Omental fat pad (tissue), 4 donors: Measurements from ENCODE around the gene CYBRD1. TPM values are rescaled to one million over a fixed set of nuclear protein-coding genes. Genes with fewer than 3 reads are reported as not detected.
"Not testable (repeated sequence)": the region's sequence is repeated elsewhere in the genome, so short reads cannot be mapped to it uniquely, and the experiment has no call there.

Source experiments
- ATAC-seq: fragments of 150-250 bp; one replicate; pipeline ENCODE4 v1.9.1; 2016; ENCODE audit warnings: mild to moderate bottlenecking, moderate library complexity; ENCODE audit not compliant: low FRiP score
- DNase-seq: peaks from one replicate; pipeline ENCODE4 v3.0.0-alpha.2; 2019; ENCODE audit warnings: low spot score
- total RNA-seq, 4 donors: library from RNA; depleted of rRNA; stranded (reverse); fragments of >200 nt; gene quantifications; one replicate each; pipeline ENCODE4 v1.1.0, GENCODE V29; 2016
- TF ChIP-seq, protein P1 (sequence below), 3 donors: fragments of 450-650 bp; IDR thresholded peaks; one replicate each; pipeline ENCODE4 v1.5.1; 2016 to 2017; ENCODE audit warnings: antibody characterized with exemption in 3 of 3, mild to moderate bottlenecking in 3 of 3, moderate library complexity in 2 of 3

The CYBRD1 gene
- total RNA-seq, 4 donors from 2014 or later, result 296 to 494 (median 360) TPM

DNA sequence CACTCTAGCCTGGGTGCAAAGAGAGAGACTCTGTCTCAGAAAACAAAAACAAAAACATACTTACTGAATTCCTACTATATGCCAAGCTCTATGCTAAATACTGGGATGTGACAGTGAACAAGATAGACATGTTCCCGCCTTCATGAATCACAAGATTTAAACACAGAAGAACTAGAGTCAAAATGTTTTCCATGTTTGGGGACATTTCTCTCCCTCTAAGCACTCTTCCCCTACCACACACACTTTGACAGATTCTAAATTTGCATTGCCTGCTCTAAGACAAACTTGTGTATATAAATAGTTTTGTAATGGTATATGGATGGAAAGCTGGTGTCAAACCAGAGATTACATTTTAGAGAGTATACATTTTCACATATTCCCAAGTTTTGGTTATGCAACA is 11.1 kb downstream of the CYBRD1 start:
- TF ChIP-seq, protein P1, sequence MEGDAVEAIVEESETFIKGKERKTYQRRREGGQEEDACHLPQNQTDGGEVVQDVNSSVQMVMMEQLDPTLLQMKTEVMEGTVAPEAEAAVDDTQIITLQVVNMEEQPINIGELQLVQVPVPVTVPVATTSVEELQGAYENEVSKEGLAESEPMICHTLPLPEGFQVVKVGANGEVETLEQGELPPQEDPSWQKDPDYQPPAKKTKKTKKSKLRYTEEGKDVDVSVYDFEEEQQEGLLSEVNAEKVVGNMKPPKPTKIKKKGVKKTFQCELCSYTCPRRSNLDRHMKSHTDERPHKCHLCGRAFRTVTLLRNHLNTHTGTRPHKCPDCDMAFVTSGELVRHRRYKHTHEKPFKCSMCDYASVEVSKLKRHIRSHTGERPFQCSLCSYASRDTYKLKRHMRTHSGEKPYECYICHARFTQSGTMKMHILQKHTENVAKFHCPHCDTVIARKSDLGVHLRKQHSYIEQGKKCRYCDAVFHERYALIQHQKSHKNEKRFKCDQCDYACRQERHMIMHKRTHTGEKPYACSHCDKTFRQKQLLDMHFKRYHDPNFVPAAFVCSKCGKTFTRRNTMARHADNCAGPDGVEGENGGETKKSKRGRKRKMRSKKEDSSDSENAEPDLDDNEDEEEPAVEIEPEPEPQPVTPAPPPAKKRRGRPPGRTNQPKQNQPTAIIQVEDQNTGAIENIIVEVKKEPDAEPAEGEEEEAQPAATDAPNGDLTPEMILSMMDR (IDR thresholded peaks at IDR 0.05), result no peak
- DNase-seq (no peak), ATAC-seq (no peak)

DNA sequence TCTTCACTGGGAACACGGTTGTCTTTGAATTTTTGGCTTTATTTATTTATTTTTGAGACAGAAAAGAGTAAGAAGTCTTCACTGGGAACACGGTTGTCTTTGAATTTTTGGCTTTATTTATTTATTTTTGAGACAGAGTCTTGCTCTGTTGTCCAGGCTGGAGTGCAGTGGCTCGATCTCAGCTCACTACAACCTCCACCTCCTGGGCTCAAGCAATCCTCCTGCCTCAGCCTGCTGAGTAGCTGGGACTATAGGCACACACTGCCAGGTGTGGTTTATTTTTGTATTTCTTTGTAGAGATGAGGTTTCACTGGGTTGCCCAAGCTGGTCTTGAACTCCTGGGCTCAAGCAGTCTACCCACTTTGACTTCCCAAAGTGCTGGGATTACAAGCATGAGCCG is 13.3 kb downstream of the CYBRD1 start:
- DNase-seq, ATAC-seq: not testable (repeated sequence)

DNA sequence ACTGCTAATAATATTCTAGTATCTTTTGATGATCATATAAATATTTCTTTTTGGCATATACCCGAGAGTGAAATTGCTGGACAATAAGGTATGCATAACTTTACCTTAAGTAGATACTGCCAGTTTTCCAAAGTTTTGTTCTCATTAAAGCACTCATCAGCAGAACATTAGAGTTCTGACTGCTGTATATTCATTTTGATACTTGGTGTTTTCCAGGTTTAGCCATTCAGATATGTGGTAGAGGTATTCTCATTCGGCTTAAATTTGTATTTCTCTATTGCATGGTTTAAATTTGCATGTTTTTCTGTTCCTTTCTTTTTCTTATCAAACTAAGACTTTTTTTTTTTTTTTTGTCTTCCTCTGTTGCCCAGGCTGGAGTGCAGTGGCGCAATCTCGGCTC is 18.2 kb downstream of the CYBRD1 start:
- TF ChIP-seq, protein P1 (IDR thresholded peaks at IDR 0.05), result no peak
- ATAC-seq, result no peak
- DNase-seq, result no peak

DNA sequence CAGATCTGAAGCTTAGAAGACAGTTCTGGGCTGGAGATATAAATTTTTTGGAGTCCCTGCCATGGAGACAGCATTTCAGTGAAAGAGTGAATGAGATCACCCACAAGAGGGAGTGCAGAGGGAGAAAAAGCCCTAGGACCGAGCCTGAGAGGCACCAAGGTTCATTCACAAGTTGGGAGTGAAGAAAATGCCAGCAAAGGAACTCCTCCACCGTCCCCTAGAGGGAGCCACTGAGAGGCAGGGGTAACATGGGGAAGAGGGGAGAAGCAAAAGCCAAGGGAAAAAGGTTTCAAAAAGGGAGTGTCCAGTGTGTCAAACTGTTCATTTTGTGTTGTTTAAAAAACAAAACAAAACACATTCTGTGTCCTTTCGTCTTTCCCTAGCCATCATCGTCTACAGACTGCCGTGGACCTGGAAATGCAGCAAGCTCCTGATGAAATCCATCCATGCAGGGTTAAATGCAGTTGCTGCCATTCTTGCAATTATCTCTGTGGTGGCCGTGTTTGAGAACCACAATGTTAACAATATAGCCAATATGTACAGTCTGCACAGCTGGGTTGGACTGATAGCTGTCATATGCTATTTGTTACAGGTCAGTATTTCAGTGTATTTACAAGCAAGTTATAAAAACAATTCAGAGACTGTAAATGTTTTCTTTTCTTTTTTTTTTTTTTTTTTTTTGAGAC is 19.1 kb downstream of the CYBRD1 start:
- DNase-seq (no peak), ATAC-seq (no peak)
- TF ChIP-seq, protein P1 (IDR thresholded peaks at IDR 0.05), result no peak

DNA sequence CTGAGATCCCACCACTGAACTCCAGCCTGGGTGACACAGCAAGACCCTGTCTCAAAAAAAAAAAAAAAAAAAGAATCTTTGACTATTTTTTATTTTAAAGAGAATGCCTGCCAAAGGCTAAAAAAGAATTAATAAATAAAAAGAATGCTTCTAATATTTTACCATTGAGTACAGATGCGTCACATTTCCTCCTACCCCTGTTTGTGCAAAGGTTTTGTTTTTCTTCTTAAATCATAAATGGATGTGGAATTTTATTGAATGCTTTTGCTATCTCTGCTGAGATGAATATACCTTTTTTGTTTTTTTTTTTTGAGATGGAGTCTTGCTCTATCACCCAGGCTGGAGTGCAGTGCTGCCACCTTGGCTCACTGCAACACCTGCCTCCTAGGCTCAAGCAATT is 22.8 kb downstream of the CYBRD1 start:
- TF ChIP-seq, protein P1 (IDR thresholded peaks at IDR 0.05), result no peak
- ATAC-seq (no peak), DNase-seq (no peak)

DNA sequence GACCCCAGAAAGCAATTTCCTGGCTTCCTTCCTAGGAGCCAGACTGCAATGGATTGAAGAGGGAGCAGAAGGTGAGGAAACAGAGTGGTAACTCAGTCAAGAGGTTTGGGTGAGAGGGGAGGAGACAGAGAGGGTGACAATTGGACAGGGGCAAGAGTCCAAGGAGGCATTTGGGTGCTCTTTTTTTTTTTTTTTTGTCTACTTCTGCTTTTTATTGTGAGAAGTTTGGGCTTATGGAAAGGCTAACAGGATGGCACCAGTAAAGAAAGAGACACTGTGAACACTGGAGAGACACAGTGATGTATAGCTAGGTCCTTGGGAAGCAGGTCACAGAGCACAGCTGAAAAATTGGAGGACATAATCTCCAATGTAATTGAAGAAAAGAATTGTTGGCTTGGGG is 25.0 kb downstream of the CYBRD1 start:
- TF ChIP-seq, protein P1 (IDR thresholded peaks at IDR 0.05), result no peak
- DNase-seq (no peak), ATAC-seq (no peak)

DNA sequence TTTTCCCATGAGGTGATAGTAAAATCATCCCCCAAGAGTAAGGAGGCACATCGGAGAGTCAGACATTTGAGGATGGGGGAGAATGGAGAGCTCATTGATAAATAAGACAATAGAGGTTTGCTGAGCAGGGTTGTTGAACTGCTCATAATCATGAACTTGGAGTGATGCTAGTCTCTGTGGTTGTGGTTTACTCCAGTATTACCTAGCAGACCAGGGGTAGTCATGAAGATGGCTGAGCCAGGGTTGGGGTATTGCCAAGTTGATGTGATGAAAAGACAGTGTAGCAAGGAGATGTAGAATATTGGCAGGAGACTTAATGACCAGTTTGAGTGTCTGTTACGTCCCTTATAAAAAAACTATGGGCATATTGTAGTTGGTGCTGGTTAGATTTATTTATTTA is 25.4 kb downstream of the CYBRD1 start:
- TF ChIP-seq, protein P1 (IDR thresholded peaks at IDR 0.05), result no peak
- DNase-seq (no peak), ATAC-seq (no peak)
